CD4-positive, alpha-beta T cell treated with Interleukin-6 for 4 hours (primary cell): Measurements from ENCODE around the gene TPPP2.

Experiments
- DNase-seq: peaks from one replicate; pipeline ENCODE4 v3.0.0-alpha.2; 2020; ENCODE audit warnings: mixed read lengths

TPPP2 gene

GRCh38 chr14:21081521-21082142 lies 51.6 kb downstream of the TPPP2 start:
- no peak for DNase-seq
